Measurements from ENCODE around the gene CYP4F22.
A peak's percentile ranks its signal among the peaks of the same experiment; 100 is the strongest.
"Not testable (repeated sequence)": the region's sequence is repeated elsewhere in the genome, so short reads cannot be mapped to it uniquely, and the experiment has no call there.

CYP4F22 gene

DNA sequence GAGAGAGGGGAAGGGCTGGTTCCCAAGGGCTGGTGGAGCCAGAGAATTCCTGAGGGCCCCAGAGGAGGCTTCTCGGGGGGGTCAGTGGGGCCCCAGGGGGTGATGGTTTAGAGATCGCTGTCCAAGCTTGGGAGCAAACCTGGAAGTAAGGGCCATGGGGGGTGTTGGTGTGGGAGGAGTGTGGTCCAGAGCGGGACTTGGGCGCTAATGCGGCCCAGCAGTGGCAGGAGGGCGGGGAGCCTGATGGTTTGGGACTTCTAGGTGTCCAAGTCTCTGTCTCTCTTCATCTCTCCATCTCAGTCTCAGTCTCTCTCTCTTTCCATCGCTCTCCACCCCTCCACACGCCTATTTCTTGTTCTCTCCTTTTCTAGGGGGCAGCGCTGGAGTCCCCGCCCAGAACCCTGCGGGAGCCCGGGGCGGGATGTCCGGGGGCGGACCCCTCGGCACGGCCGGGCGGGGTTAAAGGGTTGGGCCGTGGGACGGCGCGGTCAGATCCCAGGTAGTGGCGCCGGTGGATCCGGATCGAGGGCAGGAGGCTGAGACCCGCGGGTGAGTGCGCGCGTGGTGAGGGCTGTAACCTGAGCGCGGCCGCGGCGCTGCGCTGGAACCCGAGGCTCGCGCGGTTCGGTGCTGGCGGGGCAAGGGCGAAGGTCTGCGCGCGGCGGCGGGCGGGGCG lies at the start of gene CYP4F22:
Gene CYP4F22 (plus strand): TSS at position 491 of the 676 bp plus-strand sequence. CDS start 16,812 bp downstream, outside the sequence.
- no peak for DNase-seq

DNA sequence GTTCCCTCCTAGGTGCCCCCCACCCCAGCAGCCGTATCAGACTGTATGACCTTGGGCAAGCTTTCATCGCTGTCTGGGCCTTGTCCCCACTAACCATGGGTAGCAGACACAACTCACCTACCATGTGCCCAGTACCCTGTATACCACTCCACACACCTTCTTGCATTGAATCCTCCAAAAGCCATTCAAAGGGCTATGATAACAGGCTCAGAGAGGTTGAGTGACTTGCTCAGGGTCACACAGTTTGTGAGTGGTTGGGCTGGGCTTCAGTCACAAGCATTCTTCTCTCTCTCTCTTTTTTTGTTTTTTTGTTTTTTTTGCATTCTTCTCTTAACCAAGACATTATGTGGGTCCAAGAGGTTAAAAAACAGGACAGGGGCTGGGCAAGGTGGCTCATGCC lies 46.6 kb upstream of the CYP4F22 start:
- DNase-seq: no peak

DNA sequence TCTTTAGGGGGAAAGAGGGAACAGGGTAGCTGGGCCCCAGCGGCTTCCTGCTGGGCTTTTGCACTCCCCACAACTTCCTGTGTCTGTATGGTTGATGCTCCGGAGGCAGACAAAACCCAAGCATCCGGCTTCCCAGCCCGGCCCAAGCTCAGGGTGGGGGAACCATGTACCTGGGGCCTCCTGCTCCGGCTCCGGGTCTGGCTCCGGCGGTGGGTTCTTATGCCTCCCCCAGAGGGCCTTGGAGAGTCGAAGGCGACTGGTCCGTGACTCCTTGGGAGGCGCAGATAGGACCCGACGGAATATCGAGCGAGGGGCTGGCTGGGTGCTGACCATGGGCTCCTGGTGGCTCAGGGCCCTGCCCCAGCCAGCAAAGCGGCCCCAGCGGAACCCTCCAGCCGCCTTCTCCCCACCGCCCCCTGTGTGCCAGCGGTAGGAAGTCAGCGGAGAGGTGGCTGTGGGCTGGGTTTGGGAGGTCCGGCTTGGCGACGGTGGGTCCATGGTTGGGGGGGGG lies 44.4 kb upstream of the CYP4F22 start:
- DNase-seq: peak; percentile 91

DNA sequence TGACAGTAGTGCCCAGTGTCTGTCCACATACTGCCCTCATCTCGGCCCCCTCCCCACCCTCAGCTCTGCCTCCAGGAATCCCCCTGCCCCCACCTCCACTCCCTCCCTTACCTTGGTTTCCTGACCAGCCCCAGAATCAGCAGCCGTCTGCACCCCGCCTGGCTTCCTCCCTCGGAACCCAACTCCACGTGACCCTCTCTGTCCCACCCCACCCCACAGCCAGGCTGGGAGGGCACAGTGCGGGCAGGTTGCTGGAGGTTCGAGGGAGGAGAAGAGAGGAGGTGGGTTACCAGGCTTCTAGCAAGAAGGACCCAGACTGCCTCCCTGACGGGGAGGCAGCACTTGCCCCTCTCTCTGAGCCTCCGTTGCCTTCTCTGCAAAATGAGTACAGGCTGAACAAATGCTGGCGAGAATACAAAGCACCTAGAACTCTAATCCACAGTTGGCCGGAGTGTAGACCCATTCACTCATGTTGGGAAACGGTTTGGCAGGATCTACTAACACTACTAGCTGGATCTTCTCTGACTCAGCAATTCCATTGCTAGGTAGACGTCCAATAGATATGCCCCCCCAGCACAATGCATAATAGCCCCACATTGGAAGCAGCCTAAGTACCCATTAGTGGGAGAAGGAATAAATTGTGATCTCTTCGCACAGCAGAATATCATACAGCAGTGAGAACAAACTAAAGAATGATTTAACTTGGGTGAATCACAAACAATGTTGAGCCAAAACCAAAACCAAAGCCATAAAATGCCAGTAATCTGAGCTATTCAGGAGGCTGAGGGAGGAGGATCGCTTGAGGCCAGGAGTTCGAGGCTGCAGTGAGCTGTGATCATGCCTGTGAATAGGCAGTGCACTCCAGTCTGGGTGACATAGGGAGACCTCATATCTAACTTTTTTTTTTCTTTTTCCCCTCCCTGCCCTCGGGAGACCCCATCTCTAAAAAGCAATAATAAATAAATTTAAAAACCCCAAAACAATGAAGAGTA lies 43.6 kb upstream of the CYP4F22 start, which contains the start of gene RASAL3:
Gene RASAL3 (minus strand): TSS at position 151 of the 992 bp plus-strand sequence. CDS start 186 bp downstream, outside the sequence.
- DNase-seq: peak; percentile 85

DNA sequence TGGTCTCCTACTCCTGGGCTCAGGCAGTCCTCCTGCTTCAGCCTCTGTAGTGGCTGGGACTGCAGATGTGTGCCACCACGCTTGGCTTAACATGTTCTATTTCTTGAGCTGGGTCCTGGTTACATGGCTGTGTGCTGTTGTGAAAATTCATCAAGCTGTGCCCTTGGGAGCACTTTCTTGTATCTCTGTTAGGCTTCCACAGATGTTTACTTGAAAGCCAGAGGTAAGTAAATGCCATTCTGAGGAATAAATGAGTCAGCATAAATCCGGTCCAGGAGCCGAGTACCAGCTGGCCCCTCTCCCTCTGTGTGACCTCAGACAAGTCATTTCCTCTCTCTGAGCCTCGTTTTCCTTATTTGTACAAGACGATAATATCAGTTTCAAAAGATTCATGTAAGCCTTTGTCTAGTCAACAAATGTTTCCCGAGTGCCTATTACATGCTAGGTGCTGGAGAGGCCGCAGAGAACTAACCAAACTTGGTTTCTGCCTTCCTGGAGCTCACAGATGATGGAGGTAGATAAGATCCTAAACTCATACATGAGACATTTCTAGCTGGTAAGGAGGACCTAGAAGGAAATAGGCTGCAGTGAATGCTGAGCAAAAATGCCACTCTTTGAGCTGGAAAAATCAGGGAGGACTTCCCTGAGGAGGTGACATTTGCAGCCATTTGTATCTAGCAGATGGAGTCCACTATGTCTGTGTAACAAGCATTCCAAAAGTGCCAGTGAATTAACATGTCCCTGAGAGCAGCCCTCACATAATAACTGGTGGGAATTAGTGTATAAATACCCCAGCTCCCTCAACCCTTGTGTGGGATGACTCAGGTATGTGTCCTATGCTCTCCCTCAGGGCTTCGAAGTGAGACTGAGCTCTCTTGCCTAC lies 41.2 kb upstream of the CYP4F22 start:
- DNase-seq: peak; percentile 95

DNA sequence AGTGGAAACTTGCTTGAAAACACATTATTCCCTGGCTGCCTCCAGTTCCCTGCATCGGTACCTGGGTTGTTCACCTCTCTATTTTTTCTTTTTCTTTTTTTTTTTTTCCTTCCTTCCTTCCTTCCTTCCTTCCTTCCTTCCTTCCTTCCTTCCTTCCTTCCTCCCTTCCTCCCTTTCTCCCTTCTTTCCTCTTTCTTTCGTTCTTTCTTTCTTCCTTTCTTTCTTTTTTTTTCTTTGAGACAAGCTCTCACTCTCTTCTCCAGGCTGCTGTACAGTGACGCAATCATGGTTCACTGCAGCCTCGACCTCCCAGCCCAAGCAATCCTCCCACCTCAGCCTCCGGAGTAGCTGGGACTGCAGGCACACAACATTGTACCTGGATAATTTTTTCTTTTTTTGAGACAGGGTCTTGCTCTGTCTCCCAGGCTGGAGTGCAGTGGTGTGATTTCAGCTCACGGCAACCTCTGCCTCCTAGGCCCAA lies 40.6 kb upstream of the CYP4F22 start:
- no peak for DNase-seq

DNA sequence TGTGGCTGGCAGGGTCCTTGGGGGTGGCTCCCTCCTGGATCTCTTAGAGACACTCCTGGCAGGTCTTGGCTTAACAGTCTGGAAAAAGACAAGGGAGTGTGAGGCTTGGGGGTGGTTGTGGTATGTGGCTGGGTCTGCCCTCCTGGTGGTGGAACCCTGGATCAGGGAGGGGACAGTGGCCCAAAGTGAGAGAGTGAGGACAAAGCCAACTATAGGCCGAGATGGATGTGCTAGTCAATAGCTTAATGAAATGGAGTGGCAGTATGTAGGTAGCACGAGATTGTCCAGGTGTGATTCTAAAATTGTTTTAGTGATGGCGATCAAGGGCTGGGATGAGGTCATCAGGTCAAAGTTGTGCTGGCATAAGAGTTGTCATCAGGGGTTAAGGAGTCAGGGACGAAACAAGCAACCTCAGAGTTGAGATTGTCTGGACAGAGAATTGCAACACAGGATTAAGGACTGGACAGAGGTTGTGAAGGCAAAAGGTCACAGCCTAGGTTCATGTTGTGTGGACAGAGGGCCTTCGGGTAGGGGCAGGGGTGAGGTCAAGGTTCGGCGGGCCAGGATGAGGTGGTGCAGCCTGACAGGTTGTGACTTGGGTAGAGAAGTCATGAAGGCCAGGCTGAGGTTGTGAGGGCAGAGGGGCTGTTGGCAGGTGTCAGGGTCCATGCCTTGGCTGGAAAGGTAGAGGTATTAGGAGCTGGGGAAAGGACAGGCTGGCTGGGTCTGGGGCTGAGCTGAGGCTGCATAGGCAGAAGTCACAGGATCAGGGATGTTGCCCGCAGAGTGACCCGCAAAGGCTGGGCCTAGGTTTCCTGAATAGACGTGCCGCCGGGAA lies 39.4 kb upstream of the CYP4F22 start:
- DNase-seq: no peak

DNA sequence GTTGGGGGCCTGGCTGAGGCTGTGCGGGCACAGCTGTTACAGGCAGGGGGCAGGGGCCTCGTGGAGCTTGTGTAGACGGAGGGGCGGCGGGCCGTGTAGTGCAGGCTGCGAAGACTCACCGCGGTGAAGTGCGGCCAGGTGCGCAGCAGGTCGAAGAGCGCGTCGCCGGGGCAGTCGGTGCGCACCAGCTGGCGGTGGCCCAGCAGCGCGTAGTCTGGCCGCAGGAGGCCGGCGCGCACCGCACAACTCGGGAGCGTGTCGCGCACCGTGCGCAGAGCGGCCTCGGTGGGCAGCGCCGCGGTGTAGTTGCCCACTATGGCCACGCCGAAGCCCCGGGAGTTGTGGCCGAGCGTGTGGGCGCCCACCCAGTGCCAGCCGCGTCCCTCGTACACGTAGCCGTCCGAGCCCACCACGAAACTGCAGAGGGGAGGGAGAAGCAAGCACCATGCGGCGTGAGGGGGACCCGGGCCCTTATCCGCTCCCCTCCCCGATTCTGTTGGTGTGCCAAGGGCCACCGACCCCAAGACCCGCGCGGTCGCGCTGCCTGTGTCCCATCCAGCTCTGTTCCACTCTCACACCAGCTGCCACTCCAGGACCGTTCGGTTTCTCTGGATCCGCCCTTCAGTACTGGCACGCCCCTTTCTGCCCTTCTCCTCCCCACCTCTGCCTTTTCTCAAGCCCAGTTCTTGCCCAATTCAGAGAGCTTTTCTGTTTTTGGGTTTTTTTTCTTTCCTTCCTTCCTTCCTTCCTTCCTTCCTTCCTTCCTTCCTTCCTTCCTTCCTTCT lies 38.6 kb upstream of the CYP4F22 start:
- DNase-seq: peak; percentile 30

DNA sequence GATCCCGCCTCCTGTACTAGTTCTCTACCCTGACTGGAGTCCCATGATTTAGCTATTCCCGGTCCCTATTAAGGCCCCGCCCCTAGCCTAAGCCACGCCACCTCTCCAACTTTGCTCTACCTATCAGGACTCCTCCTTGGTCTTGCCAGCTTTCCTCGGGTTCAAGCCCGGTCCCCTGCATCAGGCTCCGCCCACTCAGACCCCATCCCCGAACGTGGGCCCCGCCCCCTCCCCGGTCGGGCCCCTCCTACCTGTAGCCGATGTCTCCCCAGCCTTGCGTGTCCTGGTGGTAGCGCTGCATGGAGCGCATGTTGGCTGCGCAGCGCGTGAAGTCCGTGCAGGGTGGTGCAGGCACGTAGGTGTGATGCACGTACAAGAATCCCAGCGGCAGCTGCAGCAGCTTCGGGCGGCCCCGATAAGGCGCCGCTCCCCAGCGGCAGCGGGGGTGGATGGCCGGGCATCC lies 36.7 kb upstream of the CYP4F22 start:
- DNase-seq: no peak

DNA sequence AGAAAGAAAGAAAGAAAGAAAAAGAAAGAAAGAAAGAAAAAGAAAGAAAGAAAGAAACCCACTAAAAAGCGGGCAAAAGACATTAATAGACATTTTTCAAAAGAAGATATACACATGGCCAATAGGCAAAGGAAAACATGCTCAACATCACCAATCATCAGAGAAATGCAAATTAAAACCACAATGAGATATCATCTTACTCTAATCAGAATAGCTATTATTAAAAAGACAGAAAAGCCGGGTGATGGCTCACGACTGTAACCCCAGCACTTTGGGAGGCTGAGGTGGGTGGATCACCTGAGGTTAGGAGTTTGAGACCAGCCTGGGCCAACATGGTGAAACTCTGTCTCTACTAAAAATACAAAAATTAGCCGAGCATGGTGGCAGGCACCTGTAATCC lies 34.5 kb upstream of the CYP4F22 start:
- not testable (repeated sequence) for DNase-seq

DNA sequence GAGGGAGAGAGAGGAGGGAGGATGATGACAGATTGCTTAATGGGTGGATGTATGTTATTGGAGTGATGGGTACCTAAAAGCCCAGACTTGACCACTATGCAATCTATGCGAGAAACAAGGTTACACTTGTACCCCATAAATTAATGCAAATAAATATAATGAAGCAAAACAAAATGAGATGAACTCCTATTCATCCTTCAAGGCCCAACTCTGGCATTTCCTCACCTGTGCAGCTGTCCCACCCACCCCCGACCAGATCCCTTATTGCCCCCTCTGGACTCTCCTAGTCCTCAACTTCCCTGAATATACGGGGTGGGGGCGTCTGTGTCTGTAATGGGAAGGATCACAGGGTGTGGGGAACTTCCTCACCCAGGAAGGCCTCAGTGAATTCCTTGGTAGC lies 33.2 kb upstream of the CYP4F22 start:
- DNase-seq: no peak

DNA sequence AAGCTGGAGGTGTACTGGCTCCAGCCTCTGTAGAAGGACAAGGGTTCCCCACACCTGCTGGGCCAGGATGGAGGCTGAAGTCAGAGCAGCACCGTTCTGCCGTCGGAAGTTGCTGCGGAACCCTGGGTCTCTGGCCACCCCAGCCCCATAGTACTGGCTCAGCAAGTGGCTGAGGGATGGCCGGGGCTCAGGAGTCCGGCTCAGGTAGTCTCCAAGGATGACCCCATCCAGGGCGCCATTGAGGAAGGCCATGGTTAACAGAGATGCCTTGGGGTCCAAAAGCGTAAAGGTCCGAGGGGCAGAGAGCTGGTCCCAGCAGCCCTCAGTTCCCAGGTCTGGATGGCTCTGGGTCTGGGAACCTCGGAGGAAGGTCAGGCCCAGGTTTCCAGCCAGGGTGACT lies 32.7 kb upstream of the CYP4F22 start:
- DNase-seq: no peak

DNA sequence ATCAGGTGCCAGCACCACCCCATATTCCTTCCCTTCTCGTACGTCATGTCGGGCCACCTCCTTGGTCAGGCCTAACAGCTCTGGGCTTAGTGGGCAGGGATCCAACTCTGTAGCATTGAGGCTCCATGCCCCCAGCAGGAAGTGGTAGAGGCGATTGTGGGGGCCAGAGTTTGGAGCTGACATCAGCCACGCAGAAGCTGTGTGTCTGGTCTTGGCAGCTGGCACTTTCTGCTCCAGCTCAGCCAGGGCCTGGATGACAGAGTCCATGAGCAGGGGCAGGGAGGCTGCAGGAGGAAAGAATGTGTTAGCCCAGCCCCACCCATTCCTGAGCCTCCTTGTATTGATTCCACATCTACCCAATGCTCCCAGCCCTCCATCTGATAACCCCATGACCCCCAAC lies 32.0 kb upstream of the CYP4F22 start:
- DNase-seq: no peak

DNA sequence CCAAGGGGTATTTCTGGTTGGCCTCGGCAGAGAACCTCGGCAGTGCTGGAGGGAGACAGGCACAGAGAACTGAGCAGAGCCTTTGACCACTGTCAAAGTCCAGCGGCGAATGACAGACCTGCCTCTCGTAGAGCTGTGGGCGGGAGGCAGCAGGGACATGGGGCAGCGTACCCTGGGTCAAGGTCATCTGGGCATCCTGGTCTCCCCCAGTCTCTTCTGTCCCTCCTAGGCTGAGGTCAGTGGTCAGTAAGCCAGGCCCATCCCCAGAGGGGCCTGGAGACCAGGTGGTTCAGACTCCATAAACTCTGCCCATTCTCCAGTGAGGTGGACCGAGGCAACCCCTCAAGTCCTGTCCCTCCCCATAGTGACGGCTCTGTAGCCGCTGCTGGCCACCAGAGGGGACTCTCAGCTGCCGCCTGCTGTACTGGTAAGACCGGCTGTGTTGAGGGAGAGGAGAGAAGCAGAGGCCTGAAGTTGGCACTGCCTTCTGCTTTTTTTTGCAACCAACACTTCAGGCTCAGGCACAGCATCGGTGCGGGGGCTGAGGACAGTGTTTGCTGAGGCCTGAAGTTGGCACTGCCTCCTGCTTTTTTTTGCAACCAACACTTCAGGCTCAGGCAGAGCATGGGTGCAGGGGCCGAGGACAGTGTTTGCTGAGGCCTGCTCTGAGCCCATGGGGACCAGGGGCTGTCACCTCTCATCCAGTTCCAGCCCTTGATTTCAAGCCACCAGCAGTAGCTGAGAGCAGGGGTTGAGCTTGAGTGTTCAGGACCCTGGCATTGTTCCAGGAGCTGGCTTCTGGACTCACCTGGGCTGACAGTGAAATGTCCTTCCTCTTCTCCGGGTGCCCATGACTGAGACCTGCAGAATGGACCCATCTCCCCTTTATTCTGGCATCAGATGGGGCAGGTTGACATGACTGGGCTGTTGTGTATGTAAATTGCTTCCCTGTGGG lies 28.7 kb upstream of the CYP4F22 start, which contains the start of gene PGLYRP2:
Gene PGLYRP2 (minus strand): TSS at position 111 of the 955 bp plus-strand sequence. CDS start 130 bp downstream, outside the sequence.
- DNase-seq: no peak

DNA sequence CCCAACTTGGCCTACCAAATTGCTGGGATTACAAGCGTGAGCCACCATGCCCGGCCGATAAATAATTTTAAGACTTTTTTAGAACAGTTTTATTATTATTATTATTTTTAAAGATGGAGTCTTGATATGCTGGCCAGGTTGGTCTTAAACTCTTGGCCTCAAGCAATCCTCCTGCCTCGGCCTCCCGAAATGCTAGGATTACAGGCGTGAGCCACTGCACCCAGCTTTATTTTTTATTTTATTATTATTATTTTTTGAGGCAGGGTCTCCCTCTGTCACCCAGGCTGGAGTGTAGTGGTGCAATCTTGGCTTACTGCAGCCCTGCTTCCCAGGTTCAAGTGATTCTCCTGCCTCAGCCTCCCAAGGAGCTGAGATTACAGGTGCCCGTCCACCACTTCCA lies 27.3 kb upstream of the CYP4F22 start:
- not testable (repeated sequence) for DNase-seq

DNA sequence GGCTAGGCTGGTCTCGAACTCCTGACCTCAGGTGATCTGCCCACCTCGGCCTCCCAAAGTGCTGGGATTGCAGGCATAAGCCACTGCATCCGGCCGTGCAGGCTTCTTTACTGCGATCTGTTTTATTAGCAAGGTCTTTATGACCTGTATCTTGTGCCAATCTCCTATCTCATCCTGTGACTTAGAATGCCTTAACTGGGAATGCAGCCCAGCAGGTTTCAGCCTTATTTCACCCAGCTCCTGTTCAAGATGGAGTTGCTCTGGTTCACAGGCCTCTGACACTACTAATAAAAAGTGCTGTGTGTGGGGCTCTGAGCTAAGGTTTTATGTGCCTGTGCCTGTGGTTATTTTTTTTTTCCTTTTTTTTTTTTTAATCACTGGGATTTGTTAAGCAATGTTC lies 22.6 kb upstream of the CYP4F22 start:
- DNase-seq: not testable (repeated sequence)

DNA sequence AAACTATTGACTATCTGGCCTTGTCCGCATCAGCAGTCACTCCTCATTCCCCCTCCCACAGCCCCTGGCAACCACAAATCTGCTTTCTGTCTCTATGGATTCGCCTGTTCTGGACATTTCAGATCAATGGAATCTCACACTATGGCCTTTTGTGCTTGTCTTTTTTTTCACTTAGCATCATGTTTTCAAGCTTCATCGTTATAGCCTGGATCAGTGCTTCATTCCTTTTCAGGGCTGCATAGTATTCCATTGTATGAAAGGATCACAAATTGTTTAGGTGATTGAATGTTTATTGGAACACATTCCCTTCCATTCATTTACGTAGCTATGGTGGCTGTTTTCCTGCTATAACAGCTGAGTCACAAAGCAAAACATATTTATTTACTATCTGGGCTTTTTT lies 21.3 kb upstream of the CYP4F22 start:
- no peak for DNase-seq

DNA sequence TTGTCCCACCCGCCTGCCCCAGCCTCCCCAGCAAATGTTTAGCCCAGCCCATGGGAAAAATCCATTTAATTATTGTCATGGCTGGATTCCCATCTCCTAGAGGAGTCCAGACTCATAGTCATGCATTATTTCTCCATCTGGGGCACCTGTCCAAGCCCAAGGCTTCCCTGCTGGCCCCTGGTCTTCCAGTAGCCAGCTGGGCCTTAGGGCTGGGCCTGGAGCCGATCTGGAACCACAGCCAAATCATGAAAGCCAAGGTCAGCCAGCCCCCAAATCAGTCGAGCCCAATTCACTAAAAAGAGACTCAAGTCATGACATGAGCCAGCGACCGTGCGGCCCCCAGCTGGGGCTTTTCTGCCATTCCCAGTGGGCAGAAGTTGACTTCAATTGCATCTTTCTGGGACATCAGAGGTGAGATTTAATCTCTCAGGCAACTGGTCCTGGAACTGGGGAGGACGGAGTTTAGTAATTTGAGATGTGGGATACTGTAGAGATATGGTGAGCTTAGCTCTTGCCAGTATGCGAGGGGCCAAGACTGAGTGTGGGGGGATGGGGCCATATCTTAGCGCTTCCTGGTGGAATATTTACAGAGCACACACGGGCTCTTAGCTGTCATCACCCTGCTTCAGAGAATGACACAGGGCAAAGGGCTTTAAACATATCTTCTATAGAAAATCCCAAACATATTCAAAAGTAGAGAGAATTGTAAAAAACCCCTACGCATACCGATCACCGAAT lies 19.7 kb upstream of the CYP4F22 start:
- DNase-seq: no peak
